Pulmonary artery endothelial cell (primary cell): ENCODE measurements around the gene TRIM14. TPM values are rescaled to one million over a fixed set of nuclear protein-coding genes. Genes with fewer than 3 reads are reported as not detected.
"Not testable (repeated sequence)": the region's sequence is repeated elsewhere in the genome, so short reads cannot be mapped to it uniquely, and the experiment has no call there.

Experiments used
- DNase-seq: peaks from one replicate; pipeline ENCODE4 v3.0.0-alpha.2; 2011; ENCODE audit warnings: low read depth, low spot score
- total RNA-seq: library from RNA; depleted of rRNA; stranded (reverse); fragments of >200 nt; gene quantifications from 2 replicates; pipeline ENCODE4 v1.2.3, GENCODE V29; 2014

Gene TRIM14
- total RNA-seq, 1 donor from 2014 or later = 3.4 TPM

- no peak for DNase-seq
Observed at GRCh38 chr9:98142182-98142907, 23.3 kb upstream of the TRIM14 start.

GRCh38 chr9:98140503-98140902 lies 21.5 kb upstream of the TRIM14 start:
- no peak for DNase-seq

DNA sequence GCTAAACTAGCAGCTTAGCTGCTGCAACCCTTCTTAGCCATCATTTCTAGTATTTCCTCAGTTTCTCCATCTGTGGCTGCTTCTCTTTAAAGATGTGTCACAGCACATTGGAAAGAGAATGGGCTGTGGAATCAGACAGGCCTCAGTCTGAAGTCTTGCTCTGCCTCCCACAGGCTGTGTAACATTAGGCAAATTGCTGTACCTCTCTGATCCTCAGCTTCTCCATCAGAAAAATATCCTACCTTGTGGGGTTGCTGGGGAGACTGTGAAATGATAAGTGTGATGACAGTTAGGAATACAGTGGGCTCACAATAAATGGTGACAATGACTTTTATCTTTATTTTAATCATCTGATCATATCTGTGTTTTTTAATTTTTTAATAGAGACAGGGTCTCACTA lies 17.5 kb upstream of the TRIM14 start:
- no peak for DNase-seq

GRCh38 chr9:98135938-98136337 lies 16.9 kb upstream of the TRIM14 start:
- no peak for DNase-seq

GRCh38 chr9:98135558-98135934 lies 16.5 kb upstream of the TRIM14 start:
- no peak for DNase-seq

DNA sequence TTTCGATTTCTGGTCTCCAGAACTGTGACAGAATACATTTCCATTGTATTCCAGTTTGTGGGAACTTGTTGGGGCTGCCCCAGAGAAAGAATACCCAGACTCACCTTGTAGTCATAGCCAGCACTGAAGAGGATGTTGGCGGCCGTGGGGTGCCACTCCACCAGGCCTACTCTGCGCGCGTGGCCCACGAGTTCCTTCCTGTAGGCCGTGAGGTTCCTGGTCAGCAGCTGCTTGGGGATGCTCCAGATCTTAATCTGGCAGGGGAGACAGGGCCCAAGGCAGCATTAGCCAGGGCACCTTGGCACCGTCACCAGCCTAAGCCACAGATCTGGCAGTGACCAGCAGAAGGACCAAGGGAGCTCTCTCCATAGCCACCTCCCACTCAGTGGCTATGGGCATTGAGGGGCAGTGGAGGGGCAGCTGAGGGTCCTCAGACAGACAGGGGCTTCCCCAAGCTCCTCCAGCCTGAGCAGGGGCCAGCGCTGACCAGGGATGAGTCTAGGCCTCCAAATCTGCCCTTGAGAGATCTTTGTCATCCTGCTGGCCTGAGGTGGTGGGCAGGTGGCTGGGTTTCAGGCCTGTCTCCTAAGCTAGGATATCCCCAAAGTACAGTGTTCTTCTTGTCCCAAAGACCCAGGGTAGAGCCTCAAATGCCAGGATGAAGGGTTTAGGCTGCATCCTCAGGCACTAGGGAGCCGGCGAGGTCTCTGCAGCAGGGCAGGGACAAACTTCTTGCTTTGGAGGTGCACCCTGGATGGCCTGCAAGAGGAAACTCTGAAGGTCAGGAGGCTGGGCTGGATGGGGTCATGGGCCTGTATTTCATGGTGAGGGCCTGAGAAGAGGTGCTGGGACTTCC lies 15.9 kb upstream of the TRIM14 start:
- no peak for DNase-seq

DNA sequence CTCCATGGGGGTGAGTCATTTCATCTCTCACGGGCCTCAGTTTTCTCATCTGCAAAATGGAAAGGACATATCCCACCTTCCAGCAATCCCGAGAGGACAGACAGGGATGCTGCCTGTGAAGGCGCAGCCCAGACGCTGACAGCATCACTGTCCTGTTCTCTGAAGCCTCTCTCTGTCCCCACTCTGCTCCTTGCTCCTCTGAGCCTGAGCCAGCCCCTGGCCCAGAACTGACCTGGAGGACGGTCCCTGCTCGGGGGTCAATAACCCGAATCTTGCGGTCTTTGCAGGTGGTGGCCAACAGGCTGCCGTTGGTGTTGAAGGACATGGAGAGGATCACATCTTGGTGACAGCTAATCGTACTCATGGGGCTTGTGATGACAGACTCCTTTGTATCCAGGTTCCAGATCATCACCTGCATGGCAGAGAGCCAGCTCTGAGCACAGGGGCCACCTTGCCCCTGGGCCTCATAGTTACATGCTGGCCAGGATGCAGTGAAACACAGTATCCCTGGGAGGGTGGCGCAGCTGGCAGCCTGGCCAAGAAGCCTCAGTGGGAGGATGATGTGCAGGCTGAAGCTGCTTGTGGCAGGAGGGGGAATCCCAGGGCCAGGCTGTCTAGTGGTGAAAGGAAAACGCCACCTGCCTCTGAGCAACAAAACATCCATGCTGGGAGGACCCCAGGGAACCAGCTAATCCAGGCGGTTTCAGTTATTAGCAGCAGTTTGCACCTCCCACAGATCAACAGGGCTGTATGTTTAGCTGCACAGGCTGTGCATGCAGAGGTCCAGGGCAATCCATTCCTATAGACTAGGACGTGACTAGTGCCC lies 14.0 kb upstream of the TRIM14 start:
- DNase-seq = no peak

- DNase-seq = no peak
Observed at GRCh38 chr9:98132158-98132557, 13.1 kb upstream of the TRIM14 start.

DNA sequence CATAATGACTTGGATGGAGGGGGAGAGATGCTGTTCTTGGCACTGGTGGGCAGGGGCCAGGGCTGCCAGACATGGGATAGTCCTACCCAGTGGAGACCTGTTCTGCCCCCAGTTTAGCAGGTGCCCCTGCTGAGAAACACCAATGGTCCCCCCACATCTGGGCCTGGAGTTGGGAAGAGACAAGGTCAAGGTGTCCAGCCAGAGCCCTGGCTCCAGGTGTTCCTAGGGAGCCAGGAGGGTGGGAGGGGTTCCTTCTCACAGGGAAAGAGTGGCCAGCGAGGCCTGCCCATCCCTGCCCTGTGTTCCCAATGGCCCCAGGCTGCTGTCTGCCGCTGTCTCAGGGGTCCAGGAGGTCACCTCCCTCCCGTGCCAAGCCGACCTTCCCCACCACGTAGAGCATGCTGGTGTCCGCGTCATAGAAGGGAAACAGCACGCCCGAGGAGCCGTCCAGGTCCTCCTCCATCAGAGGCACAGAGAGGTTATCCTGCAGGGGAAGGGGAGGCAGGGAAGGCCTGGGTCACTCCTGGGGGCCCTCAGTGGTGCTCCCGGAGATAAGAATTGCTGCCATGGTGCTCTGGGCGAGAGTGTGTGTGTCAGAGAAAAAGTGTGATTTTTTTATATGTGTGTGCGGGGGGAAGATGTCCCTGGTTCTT lies 11.7 kb upstream of the TRIM14 start:
- DNase-seq = no peak

GRCh38 chr9:98130060-98130459 lies 11.0 kb upstream of the TRIM14 start:
- not testable (repeated sequence) for DNase-seq

DNA sequence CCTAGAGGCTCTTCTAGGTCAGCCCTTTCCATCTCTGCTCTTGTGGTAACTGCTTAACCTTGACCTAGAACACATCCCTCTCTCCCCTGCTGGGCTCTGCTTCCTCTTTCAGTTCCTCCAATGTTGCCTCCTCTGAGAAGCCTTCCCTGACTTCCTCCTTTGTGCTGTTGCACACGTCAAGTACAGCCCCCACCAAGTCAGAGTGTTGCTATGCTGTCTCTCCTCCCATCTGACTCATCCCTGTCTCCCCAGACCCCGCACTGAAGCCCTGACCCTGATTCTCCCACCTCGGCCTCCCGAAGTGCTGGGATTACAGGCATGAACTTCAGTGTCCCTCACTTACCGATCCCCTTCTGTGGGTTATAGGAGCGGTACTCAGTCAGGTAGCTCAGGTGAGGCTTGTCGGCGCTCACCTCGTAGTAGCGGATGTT lies 10.4 kb upstream of the TRIM14 start:
- DNase-seq = no peak

GRCh38 chr9:98128316-98128715 lies 9.3 kb upstream of the TRIM14 start:
- no peak for DNase-seq

GRCh38 chr9:98127226-98127625 lies 8.2 kb upstream of the TRIM14 start:
- DNase-seq = no peak

DNA sequence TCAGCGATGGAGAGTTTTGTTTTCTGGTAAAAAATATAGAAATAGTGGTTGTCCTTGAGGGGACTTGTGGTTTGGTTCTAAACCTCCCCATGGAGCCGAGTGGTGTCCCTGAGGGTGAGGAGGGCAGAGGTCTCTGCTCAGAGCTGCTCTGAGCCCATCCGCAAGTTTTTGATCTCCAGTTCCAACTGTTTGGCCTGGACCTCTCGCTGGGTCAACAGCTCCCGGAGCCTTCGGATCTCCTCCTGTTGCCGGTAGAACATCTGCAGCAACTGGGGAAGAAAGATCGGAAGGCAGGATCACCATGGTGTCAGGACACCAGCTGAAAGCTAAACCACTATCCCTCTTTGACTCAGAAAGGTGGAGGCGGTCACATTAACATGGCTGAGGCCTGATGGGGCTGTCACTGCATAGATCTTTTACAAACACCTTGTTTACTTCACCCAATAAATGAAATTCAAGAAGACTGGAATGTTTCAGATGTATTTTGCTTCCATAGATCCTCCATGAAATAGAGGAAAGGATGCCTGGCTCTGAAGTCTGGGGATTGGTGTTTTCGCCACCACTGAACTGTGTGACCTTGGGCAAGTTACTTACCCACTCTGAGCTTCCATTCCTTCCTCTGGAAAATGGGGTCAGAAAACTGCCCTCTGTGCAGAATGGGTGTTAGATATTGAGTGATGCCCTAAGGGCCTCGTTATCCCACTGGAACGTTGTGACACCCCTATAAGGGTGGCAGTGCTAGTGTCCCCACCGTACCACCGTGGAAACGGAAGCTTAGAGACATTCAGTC lies 5.8 kb upstream of the TRIM14 start:
- no peak for DNase-seq

- not testable (repeated sequence) for DNase-seq
Observed at GRCh38 chr9:98124091-98124490, 5.1 kb upstream of the TRIM14 start.

DNA sequence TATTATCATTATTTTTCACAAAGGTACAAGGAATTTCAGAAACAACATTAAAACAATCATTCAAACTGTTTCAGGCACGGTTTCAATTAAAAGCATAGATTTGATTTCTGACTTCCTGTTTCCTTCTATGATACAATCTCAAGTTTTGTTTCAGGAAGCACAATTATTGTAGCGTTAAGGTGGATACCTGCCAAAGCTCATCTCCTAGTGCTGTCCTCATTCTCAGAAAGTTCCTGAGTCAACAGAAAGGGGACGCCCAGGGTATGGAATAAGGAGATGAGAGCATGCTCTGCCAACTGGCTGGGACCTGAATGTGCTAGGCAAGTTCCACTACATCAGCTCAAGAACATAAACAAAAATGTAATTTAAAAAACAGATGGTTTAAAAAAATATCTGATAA lies 2.0 kb upstream of the TRIM14 start:
- DNase-seq = no peak

GRCh38 chr9:98120476-98120875 lies 1.5 kb upstream of the TRIM14 start:
- DNase-seq = no peak

DNA sequence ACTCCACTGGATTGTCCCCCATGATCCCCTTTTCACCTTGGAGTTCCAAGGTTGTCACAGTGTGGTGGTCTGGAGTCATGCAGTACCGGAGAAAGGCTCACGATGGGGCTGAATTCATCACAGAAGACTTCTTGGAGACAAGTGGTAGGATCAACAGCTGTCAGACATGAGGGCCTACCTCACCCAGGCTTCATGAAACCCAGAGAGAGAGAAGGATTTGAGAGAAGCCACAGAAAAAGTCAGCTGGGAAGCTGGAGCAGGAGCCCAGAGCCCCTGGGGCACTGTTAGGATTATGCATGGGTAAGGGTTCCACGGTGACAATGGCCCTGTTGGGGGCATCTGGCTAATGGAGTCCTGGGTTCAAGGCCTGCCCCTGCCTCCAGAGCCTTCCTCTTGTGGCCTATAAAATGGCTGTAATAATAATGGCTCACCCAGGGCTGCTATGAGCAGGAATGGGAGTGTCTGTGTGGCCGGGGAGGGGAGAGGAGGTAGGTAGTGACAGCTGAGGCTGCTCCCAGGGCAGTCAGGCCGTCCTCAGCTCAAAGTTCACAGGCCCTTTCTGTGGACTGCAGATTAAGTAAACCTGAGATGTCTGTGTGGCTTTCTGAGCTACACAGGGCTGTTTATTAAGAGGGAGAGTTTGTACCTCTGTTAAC lies 910 bp downstream of the TRIM14 start:
- DNase-seq = no peak

GRCh38 chr9:98117097-98117496 lies 1.9 kb downstream of the TRIM14 start:
- not testable (repeated sequence) for DNase-seq

- DNase-seq = no peak
Observed at GRCh38 chr9:98109052-98109451, 10.0 kb downstream of the TRIM14 start.
